ENCODE data around the gene ZNF644.

ZNF644 gene

GRCh38 chr1:91020967-91021685, 709 bp downstream of the ZNF644 start:
- DNase-seq: peak in 1 of 2 experiments; percentile 65

DNA sequence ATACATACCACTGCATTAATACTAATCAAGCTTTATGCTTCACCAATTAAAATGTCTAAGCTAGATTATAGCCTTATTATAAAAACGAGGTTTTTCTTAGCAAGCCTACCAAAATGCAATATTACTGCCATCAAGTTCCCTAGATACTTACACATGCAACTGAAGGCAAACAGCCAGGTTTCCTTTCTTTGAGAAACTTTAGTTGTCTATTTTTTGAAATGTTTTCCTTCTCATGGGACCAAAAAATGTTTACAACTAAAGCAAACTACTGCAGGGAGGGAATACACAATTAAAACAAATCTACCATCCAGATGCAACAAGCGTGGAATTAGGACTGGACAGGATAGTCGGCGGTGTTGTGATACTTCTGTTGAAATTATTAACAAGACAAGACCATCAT, 1.3 kb downstream of the ZNF644 start:
- no peak for DNase-seq

DNA sequence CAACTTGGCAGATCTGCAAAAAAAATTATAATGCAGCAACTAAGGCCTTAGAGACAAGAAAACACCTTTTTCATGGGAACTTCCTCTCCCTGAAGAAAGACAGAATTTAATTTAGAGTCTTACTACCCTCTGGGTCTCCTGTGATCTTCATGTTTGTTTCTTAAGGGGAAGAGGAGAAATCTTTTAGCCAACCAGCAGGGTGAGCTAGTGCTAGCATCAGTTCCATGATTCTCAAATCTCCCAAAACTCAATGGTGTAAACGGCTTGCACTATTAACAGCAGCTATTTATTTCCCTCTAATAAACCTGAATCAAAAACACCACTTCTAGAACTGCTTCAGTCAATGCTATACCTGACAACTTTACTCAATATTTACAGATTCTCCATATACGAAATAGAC, 3.8 kb downstream of the ZNF644 start:
- DNase-seq: no peak

DNA sequence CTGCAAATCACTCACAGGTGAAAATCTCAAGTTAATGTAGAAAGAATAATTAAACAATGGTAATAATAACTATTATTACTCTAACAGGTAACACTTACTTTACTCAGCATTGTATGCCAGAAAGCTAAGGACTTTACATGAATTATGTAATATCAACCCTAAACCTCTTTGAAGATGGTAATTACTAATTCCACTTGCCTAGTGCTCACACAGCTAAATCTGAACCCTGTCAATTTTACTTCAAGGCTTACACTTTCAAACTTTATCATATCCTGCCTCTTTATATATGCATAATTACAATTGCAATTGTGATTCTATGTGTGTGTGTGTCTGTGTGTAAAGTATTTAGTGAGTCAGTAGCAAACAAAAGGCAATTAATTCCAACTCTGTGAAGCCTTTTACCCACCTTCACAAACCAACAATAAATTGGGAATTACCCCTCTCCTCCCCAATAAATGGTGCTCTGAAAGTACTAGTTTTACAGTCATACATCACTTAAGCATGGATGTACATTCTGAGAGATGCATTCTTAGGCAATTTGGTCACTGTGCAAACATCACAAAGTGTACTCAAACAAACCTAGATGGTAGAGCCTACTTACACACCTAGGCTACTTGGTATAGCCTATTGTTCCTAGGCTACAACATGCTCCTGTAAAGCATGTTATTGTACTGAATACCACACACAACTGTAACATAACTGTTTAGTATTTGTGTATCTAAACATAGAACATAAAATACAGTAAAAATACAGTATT, 5.9 kb downstream of the ZNF644 start:
- DNase-seq: no peak

DNA sequence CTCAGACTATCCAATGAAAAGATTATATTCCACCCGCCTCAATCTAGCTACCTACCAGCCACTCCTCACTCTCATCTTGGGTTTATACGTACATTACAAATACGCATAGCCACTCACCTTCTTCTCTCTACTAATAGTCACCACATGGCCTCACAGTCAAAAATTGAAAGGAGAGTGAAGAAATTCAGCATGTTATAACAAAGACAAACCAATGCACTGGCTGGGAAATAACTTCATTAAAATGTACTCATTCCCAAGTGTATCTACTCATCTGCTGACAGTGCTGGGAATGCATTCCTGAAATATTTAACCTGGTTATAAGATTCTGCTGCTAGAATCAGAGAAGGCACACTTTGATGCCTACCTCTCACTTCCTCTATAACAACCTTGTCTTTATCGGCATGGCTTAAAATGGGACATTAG, 6.5 kb downstream of the ZNF644 start:
- DNase-seq: no peak

- DNase-seq: no peak
These were observed 7.4 kb downstream of the ZNF644 start for GRCh38 chr1:91014475-91014874.

- DNase-seq: no peak
These were observed 8.5 kb downstream of the ZNF644 start for GRCh38 chr1:91013302-91013701.

DNA sequence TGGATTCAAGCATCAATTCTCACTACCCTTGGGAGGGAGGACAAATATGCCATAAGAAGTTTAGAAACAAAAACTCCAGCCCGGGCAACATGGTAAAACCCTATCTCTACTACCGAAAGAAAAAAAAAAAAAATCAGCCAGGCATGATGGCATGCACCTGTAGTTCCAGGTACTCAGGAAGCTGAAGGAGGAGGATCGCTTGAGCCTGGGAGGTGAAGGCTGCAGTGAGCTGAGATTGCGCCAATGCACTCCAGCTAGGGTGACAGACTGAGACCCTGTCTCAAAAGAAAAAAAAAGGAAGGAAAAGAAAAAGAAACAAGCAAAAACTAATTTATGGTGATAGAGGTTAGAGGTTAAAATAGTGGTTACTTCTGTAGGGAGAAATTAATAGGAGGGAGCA, 9.6 kb downstream of the ZNF644 start:
- DNase-seq: no peak

DNA sequence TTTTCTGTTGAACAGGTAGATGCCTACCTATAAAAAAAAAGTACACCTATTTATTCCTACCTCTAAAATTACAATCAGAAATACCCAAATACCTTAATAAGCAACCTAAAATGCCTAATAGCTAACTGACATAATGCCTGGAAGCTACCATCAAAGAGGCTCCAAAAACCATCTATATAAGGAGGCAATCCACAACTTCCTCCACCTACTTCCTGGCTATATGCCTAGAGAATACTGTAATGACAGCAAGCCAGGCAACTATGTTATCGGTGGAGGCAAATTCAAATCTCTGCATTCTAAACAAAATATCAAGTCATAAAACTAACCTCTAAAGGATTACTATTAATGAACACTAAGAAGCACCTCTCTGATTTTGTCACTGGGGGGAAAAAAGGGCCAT, 10.1 kb downstream of the ZNF644 start:
- no peak for DNase-seq

DNA sequence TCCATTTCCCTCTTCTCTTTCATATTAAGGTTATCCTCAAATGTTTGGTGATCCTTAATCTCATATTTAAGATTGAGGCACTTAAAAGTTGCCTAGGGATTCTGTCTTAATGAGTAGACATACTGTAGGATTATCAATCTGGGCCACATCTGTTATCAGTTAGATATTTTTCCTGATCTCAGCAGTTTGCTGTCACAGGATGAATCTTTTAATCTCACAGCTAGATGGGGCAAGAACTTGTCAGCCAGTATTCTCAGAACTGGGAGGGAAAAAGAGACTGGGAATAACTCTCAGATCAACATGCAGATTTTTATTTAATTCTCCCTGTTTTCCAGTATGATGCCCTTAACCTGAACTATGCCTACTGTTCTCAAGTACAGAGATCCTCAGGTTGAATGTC, 14.0 kb downstream of the ZNF644 start:
- DNase-seq: no peak

GRCh38 chr1:91007092-91007491, 14.7 kb downstream of the ZNF644 start:
- DNase-seq: no peak

GRCh38 chr1:91006113-91006908, 15.5 kb downstream of the ZNF644 start:
- no peak for DNase-seq

- DNase-seq: no peak
These were observed 16.6 kb downstream of the ZNF644 start for GRCh38 chr1:91005285-91005684.

DNA sequence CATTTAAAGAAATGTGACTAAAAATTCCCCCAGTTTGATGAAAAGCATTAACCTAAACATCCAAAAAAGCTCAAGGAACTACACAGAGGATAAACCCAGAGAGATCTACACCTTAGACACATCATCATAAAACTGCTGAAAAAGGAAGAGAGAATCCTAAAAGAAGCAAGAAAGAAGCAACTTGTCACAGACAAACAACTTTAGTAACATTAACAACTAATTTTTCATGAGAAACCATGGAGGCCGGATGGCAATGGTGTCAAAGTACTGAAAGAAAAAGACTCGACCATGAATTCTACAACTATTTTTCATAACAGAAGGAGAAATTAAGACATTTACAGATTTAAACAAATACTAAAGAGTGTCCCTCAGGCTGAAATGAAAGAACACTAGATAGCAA, 17.7 kb downstream of the ZNF644 start:
- no peak for DNase-seq

GRCh38 chr1:90996742-90997413, 25.0 kb downstream of the ZNF644 start:
- DNase-seq: no peak

DNA sequence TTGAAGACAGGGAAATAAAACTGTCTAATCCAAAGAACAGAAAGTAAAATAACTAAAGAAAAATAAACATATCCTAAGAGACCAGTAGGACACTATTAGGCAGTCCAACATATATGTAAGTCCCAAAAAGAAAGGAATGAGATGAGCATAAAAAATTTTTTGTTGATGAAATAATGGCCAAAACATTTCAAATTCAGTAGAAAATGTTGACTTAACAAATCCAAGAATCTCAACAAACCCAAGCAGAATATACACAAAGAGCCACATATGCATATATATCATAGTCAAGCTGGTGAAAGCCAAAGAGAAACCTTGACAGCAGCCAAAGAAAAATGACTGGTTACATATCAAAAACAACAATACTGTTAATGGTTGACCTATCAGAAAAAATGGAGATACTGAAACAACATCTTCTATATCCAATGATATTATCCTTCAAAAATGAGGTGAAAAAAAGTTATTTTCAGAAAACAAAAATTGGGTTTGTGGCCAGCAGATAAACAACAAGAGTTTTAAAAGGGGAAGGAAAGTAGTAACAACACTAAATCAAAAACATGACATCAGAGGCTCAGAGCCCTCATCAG, 26.4 kb downstream of the ZNF644 start:
- no peak for DNase-seq

DNA sequence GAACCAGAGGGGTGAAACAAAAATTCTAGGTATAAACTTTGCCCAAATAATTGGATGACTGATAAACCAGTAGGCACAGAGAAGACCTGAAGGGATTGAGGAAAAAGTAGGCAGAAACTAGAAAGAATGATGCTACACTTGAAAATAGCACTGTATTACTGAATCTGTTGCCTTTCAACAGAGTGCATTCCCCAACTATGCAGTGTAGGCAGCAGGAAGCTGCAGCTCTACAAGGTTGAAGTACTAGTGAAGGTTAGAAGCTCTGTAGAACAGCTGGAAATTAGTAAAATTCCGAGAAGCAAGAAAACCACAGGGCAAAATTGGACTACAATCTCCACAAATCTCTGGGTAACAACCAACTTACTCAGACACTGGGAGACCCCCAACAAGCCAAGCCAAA, 27.4 kb downstream of the ZNF644 start:
- DNase-seq: no peak

DNA sequence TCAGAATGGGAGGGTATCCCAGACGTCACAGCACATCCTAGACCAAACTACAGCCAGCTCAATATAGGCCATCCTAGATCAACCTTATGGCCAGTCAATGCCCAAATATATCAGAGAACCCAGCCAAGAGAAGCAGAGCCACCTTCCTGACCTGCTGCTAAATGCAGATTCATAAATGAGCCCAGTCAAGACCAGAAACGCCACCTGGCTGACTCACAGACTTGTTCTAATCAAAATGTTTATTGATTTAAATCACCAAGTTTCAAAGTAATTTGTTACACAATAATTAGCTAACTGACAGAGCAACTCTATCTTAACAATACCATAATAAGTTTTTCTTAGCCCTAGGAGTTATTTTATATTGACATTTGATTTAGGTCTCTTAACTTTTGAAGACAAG, 28.6 kb downstream of the ZNF644 start:
- no peak for DNase-seq

DNA sequence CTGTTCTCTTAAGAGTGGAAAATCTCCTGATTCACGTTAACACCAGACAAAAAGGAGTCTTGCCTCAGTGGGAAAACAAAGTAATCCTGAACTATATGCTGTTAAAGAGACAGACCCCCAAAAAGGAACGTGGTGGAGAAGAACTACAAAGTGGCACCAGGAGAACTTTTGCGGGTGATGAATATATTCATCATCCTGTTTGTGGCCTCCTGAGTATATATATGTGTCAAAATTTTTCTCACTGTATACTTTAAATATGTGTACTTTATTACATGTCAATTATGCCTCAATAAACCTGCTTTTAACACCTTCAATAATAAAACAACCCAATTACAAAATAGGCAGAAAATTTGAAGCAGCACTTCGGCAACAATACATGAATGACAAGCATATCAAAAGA, 31.1 kb downstream of the ZNF644 start:
- no peak for DNase-seq

- DNase-seq: no peak
These were observed 31.8 kb downstream of the ZNF644 start for GRCh38 chr1:90989990-90990389.

- no peak for DNase-seq
These were observed 32.5 kb downstream of the ZNF644 start for GRCh38 chr1:90989302-90989701.

- DNase-seq: no peak
These were observed 34.0 kb downstream of the ZNF644 start for GRCh38 chr1:90987841-90988240.

DNA sequence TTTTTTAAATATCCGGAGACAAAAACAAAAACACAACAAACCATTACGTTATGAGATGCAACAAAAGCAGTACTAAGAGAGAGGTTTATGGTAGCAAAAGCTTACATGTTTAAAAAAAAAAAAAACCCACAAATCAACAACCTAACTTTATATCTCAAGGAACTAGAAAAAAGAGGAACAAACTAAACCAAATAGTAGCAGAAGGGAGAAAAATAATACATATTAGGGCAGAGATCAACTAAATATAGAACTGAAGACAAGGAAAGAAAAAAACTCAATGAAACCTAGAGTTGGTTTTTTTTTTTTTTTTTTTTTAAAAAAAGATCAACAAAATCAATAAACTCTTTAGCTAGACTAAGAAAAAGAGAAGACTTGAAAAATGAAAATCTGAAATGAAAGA, 34.9 kb downstream of the ZNF644 start:
- no peak for DNase-seq
